ENCODE results near the gene SERPINF2.

DNA sequence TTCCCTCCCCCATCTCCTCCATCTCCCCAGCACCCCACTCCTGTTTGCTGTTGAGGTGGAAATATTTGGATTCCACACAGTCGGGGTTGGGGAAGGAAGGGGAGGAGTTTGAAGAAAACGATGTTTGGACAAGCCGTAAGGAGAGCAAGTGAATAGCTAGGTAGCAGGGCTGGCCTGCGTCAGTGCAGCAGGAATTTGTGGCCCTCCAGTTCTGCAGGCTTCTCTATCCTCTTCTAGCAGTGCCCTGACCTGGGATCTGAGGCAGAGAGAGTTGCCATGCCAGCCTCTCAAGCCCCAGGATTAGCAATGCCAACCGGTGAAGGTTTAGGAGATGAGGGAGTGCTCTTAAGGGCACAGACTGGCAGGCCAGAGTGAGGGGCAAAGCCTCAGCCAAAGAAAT lies 45.0 kb upstream of the SERPINF2 start:
- TF ChIP-seq, protein P1, sequence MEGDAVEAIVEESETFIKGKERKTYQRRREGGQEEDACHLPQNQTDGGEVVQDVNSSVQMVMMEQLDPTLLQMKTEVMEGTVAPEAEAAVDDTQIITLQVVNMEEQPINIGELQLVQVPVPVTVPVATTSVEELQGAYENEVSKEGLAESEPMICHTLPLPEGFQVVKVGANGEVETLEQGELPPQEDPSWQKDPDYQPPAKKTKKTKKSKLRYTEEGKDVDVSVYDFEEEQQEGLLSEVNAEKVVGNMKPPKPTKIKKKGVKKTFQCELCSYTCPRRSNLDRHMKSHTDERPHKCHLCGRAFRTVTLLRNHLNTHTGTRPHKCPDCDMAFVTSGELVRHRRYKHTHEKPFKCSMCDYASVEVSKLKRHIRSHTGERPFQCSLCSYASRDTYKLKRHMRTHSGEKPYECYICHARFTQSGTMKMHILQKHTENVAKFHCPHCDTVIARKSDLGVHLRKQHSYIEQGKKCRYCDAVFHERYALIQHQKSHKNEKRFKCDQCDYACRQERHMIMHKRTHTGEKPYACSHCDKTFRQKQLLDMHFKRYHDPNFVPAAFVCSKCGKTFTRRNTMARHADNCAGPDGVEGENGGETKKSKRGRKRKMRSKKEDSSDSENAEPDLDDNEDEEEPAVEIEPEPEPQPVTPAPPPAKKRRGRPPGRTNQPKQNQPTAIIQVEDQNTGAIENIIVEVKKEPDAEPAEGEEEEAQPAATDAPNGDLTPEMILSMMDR (optimal IDR thresholded peaks at IDR 0.05 in 1 of 3, IDR thresholded peaks at IDR 0.05 in 1 of 3, conservative IDR thresholded peaks at IDR 0.05 in 1 of 3; ENCODE audit: extremely low read depth in 1 of 3, insufficient read depth in 2 of 3, low read length in 3 of 3) = no peak
- TF ChIP-seq EZH2 (IDR thresholded peaks at IDR 0.05; ENCODE audit: low read length) = no peak
